Loucy (cell line): Measurements from ENCODE around the gene UBP1.

Experiments
- H2AFZ ChIP-seq: fragments of 200-600 bp; sonication (generic); 2 replicates; pipeline ENCODE4 v1.6.0; 2016; ENCODE audit warnings: antibody characterized with exemption, mild to moderate bottlenecking, low read length, moderate library complexity
- H3F3A ChIP-seq: fragments of 200-600 bp; 2 replicates; pipeline ENCODE4 v1.6.0; 2016; ENCODE audit warnings: antibody characterized with exemption, low read depth, mild to moderate bottlenecking
- H3K27me3 ChIP-seq: fragments of 200-600 bp; sonication (generic); 2 replicates; pipeline ENCODE4 v1.6.1; 2014; ENCODE audit warnings: low read length, mild to moderate bottlenecking; ENCODE audit not compliant: insufficient read depth, poor library complexity, severe bottlenecking
- H3K36me3 ChIP-seq: fragments of 200-600 bp; sonication (generic); 2 replicates; pipeline ENCODE4 v1.6.1; 2016; ENCODE audit warnings: low read length; ENCODE audit not compliant: insufficient read depth
- H3K4me1 ChIP-seq: fragments of 200-600 bp; sonication (generic); 2 replicates; pipeline ENCODE4 v1.5.1; 2014; ENCODE audit warnings: low read length, mild to moderate bottlenecking; ENCODE audit not compliant: insufficient read depth, poor library complexity, severe bottlenecking
- H3K4me2 ChIP-seq: fragments of 200-600 bp; sonication (generic); 2 replicates; pipeline ENCODE4 v1.6.0; 2014; ENCODE audit warnings: antibody characterized with exemption, low read length, low read depth, mild to moderate bottlenecking; ENCODE audit not compliant: poor library complexity, severe bottlenecking
- H3K4me3 ChIP-seq: fragments of 200-600 bp; sonication (generic); 2 replicates; pipeline ENCODE4 v1.5.1; 2014; ENCODE audit warnings: low read length, mild to moderate bottlenecking, mixed read lengths; ENCODE audit not compliant: poor library complexity, severe bottlenecking
- H3K79me2 ChIP-seq: fragments of 200-600 bp; sonication (generic); 2 replicates; pipeline ENCODE4 v1.6.1; 2014; ENCODE audit warnings: low read length; ENCODE audit not compliant: insufficient read depth
- H3K9ac ChIP-seq: fragments of 200-600 bp; sonication (generic); 2 replicates; pipeline ENCODE4 v1.6.0; 2014; ENCODE audit warnings: mild to moderate bottlenecking, low read depth, low read length, moderate library complexity; ENCODE audit not compliant: poor library complexity, severe bottlenecking
- H3K9me2 ChIP-seq: fragments of 200-600 bp; sonication (generic); replicated peaks from 2 replicates; pipeline ENCODE4 v1.6.1; 2016; ENCODE audit warnings: low read depth, low read length, mixed read lengths
- H3K9me3 ChIP-seq: fragments of 200-600 bp; sonication (generic); 2 replicates; pipeline ENCODE4 v1.6.1; 2014; ENCODE audit warnings: mild to moderate bottlenecking, antibody characterized with exemption, low read length, low read depth; ENCODE audit not compliant: insufficient read depth
- H4K20me1 ChIP-seq: fragments of 200-600 bp; sonication (generic); 2 replicates; pipeline ENCODE4 v1.6.0; 2014; ENCODE audit warnings: antibody characterized with exemption, low read length, mild to moderate bottlenecking; ENCODE audit not compliant: insufficient read depth, poor library complexity, severe bottlenecking
- EZH2phosphoT487 ChIP-seq: fragments of 200-600 bp; IDR thresholded peaks from 2 replicates; pipeline ENCODE4 v1.6.1; 2018; ENCODE audit warnings: antibody characterized with exemption, mild to moderate bottlenecking, moderate library complexity, borderline replicate concordance
- TF ChIP-seq, protein P1 (sequence below): fragments of 200-600 bp; sonication (generic); conservative IDR thresholded peaks from 2 replicates; pipeline ENCODE4 v1.5.1; 2014; ENCODE audit warnings: mild to moderate bottlenecking, antibody characterized with exemption, low read length

The UBP1 gene

DNA sequence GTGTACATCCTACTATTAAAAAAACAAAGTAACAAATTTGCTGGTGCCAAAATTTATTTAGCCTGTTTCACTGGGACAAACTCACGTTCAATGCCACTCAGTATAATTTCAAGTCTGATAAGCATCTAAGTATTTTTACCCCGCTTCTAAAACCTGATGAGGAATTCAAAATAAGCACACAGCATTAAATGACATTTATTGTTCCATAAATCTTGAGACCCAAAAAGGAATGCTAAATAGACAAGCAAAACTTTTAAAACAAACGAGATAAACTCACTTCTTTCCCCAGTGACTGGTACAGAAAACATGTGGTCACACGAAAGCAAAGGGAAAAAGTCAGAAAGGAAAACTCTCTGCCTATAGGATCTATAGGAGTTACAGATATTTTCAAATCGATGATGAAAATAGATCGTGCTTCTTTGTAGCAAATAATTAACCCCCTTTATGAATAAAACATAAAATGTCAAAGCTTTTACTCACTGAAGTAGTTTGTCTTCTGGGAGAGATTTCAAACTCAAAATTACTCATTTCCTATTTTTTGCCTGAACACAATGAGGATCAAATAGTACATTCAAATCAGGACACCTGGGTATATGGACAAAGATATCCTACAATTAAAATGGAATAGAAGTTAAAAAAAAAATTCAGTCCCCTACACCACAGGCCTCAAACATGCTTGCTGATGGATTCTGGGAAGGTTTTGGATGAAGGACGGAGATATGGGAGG is 51.7 kb downstream of the UBP1 start:
- Histone ChIP-seq H3F3A (no peaks in the 10 kb centered on the region), H3K27me3 (no peaks in the 10 kb centered on the region), H4K20me1 (no peaks in the 10 kb centered on the region), H3K4me3 (no peak overlapping the region), H3K9me3 (no peaks in the 10 kb centered on the region), H3K4me1 (peaks cover 9% of the 10 kb centered on the region), H3K4me2 (no peak overlapping the region), H3K36me3 (peaks cover 61% of the 10 kb centered on the region; the same call in 1 of the 2 replicates), H3K79me2 (no peaks in the 10 kb centered on the region), H3K9me2 (no peaks in the 10 kb centered on the region), H3K9ac (no peak overlapping the region), H2AFZ (no peak overlapping the region)
- TF ChIP-seq EZH2phosphoT487, result no peak

DNA sequence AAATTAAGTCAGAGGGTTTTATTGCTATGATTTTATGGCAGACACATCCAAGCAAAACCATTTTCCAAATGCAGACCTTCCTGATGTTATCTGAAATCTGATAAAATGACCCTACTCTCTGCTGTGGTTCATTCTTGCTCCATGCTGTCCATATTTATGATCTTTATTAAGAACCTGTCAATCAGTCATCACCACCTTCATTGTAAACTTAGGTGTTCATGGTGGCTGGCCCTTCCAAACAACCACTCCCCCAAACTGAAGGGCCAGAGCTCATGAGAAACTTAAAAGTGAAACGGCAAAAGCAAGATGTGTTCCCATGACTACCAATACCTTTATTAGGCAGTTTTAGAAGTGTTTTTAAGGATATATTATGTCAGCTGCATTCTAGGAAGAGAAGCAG is 53.6 kb downstream of the UBP1 start:
- Histone ChIP-seq H3K36me3 (peaks cover 43% of the 10 kb centered on the region; the same call in 1 of the 2 replicates), H3K9me3 (no peaks in the 10 kb centered on the region)

GRCh38 chr3:33385423-33385822 is 54.8 kb downstream of the UBP1 start:
- Histone ChIP-seq H3K36me3 (peaks cover 31% of the 10 kb centered on the region; the same call in 1 of the 2 replicates), H3K79me2 (no peaks in the 10 kb centered on the region), H3K9me3 (no peaks in the 10 kb centered on the region), H3K9me2 (no peaks in the 10 kb centered on the region), H3K27me3 (no peaks in the 10 kb centered on the region), H3K4me2 (no peak overlapping the region), H3K4me3 (no peak overlapping the region), H3K4me1 (peaks cover 9% of the 10 kb centered on the region), H4K20me1 (no peaks in the 10 kb centered on the region), H3F3A (no peaks in the 10 kb centered on the region), H3K9ac (no peak overlapping the region), H2AFZ (no peak overlapping the region)
- TF ChIP-seq, protein P1, sequence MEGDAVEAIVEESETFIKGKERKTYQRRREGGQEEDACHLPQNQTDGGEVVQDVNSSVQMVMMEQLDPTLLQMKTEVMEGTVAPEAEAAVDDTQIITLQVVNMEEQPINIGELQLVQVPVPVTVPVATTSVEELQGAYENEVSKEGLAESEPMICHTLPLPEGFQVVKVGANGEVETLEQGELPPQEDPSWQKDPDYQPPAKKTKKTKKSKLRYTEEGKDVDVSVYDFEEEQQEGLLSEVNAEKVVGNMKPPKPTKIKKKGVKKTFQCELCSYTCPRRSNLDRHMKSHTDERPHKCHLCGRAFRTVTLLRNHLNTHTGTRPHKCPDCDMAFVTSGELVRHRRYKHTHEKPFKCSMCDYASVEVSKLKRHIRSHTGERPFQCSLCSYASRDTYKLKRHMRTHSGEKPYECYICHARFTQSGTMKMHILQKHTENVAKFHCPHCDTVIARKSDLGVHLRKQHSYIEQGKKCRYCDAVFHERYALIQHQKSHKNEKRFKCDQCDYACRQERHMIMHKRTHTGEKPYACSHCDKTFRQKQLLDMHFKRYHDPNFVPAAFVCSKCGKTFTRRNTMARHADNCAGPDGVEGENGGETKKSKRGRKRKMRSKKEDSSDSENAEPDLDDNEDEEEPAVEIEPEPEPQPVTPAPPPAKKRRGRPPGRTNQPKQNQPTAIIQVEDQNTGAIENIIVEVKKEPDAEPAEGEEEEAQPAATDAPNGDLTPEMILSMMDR, result no peak
- TF ChIP-seq EZH2phosphoT487, result no peak

More for the DNA sequence above, 53.6 kb downstream of the UBP1 start:
- TF ChIP-seq EZH2phosphoT487, result no peak
- TF ChIP-seq, protein P1, result no peak
- Histone ChIP-seq H3K9ac (no peak overlapping the region), H3K4me2 (no peak overlapping the region), H2AFZ (no peak overlapping the region), H3K4me3 (no peak overlapping the region), H3K27me3 (no peaks in the 10 kb centered on the region), H3K4me1 (peaks cover 9% of the 10 kb centered on the region), H3F3A (no peaks in the 10 kb centered on the region), H4K20me1 (no peaks in the 10 kb centered on the region), H3K79me2 (no peaks in the 10 kb centered on the region), H3K9me2 (no peaks in the 10 kb centered on the region)

- Histone ChIP-seq H3K4me2 (no peak overlapping the region), H2AFZ (no peak overlapping the region), H3K4me3 (no peak overlapping the region)
Measured at GRCh38 chr3:33383951-33384350, 56.3 kb downstream of the UBP1 start.

More at GRCh38 chr3:33383951-33384350, 56.3 kb downstream of the UBP1 start:
- H3F3A ChIP-seq, result no peaks in the 10 kb centered on the region
- no peaks in the 10 kb centered on the region for H4K20me1 ChIP-seq
- TF ChIP-seq, protein P1, result no peak
- TF ChIP-seq EZH2phosphoT487, result no peak
- no peaks in the 10 kb centered on the region for H3K9me2 ChIP-seq
- H3K4me1 ChIP-seq, result peaks cover 9% of the 10 kb centered on the region
- H3K79me2 ChIP-seq, result no peaks in the 10 kb centered on the region
- no peaks in the 10 kb centered on the region for H3K9me3 ChIP-seq
- H3K9ac ChIP-seq, result no peak overlapping the region
- peaks cover 16% of the 10 kb centered on the region; the same call in 1 of the 2 replicates for H3K36me3 ChIP-seq
- H3K27me3 ChIP-seq, result no peaks in the 10 kb centered on the region
